Adrenal gland (tissue), 19 donors: ENCODE results near the gene IPO7. TPM values are rescaled to one million over a fixed set of nuclear protein-coding genes. Genes with fewer than 3 reads are reported as not detected.
A peak's percentile ranks its signal among the peaks of the same experiment; 100 is the strongest.

Experiments used
- DNase-seq, 7 donors: peaks; one replicate each; pipeline ENCODE4 v3.0.0-alpha.2; 2019 to 2020
- H3K27ac ChIP-seq, 5 donors: fragments of 200-600 bp; sonication (generic) in 4 of 5; 1 replicate in 3 of 5; 2 replicates in 2 of 5; pipeline versions ENCODE4 v1.5.1 to v1.8.0; 2016 to 2020; ENCODE audit warnings: mild to moderate bottlenecking in 1 of 5
- H3K27me3 ChIP-seq: fragments of 200-600 bp; 2 replicates; pipeline ENCODE4 v1.8.0; 2021
- H3K36me3 ChIP-seq, 2 donors: fragments of 200-600 bp; replicated peaks in 1 of 2; 1 replicate in 1 of 2; 2 replicates in 1 of 2; pipeline versions ENCODE4 v1.5.1 to v1.8.0; 2018 to 2022
- H3K4me1 ChIP-seq, 2 donors: fragments of 200-600 bp; replicated peaks in 1 of 2; 1 replicate in 1 of 2; 2 replicates in 1 of 2; pipeline versions ENCODE4 v1.5.1 to v1.8.0; 2018 to 2021
- H3K4me3 ChIP-seq, 4 donors: fragments of 200-600 bp; sonication (generic) in 3 of 4; one replicate each; pipeline ENCODE4 v1.5.1; 2016 to 2018
- H3K9me3 ChIP-seq, 3 donors: fragments of 200-600 bp; sonication (generic) in 1 of 3; replicated peaks in 1 of 3; 1 replicate in 2 of 3; 2 replicates in 1 of 3; pipeline versions ENCODE4 v1.5.1 to v1.8.0; 2016 to 2021
- POLR2A ChIP-seq, 2 donors: fragments of 450-650 bp; IDR thresholded peaks; one replicate each; pipeline ENCODE4 v1.6.1; 2017; ENCODE audit warnings: antibody characterized with exemption in 2 of 2, mild to moderate bottlenecking in 2 of 2, moderate library complexity in 1 of 2
- WGBS, 4 donors: extraction: QIAGEN DNeasy Blood & Tissue Kit in 2 of 4; methylation state at CpG; one replicate each; pipeline versions ENCODE4 v1.1.5 to v1.1.7; 2013 to 2017; 5-methylcytosine and 5-hydroxymethylcytosine counted together
- intact Hi-C, 2 donors: fragments of 100-400 bp; cut with DNase I; formaldehyde crosslinking; loops; one replicate each; pipeline versions ENCODE4 v1.14.1 to v1.15.0; 2022 to 2023
- long read RNA-seq, 10 donors: library from polyadenylated mRNA in 3 of 10; unstranded in 2 of 10; stranded (forward) in 1 of 10; transcript quantifications; one replicate each; pipeline ENCODE4 v2.0.0 and lab custom pipeline, GENCODE V29; 2021 to 2026
- polyA plus RNA-seq, 3 donors: library from polyadenylated mRNA; stranded (reverse); fragments of 200-250 nt in 2 of 3; fragments of 350-450 nt in 1 of 3; fragmentation: Illumina TruSeq in 1 of 3; extraction: RNeasy Lipid Tissue Mini Kit (QIAGEN cat#74804) in 1 of 3; gene quantifications; one replicate each; pipeline ENCODE4 v1.2.3, GENCODE V29; 2013 to 2014
- total RNA-seq, 9 donors: library from RNA; depleted of rRNA in 4 of 9; stranded (reverse); fragments of >200 nt in 4 of 9; fragments of 120-200 nt in 1 of 9; fragmentation: NEBNext Ultra II Directional in 1 of 9; extraction: Animal tissue kit (Norgen Biotek cat#: 25700) in 1 of 9; gene quantifications; one replicate each; pipeline versions ENCODE4 v1.1.0 to v1.2.4, GENCODE V29; 2013 to 2023
- TF ChIP-seq, protein P1 (sequence below), 6 experiments: fragments of 450-650 bp in 4 of 6; fragments of 200-600 bp in 2 of 6; sonication (generic) in 1 of 6; IDR thresholded peaks; 1 replicate in 5 of 6; 2 replicates in 1 of 6; pipeline versions ENCODE4 v1.5.1 to v1.8.0; 2016 to 2021; ENCODE audit warnings: antibody characterized with exemption in 6 of 6, mild to moderate bottlenecking in 2 of 6, moderate library complexity in 1 of 6
- donor health status: healthy with polysubstance abuse.
- donor health status: Bipolar disorder and iron deficiency.
- donor health status: DM: yes; HTN: yes; CAD: no.
- donor health status: DM: no; HTN: no; CAD: no.
- donor health status: DM: no; HTN: no; CAD: no.
- donor health status: DM: yes; HTN: yes; CAD: no.

IPO7 gene
- total RNA-seq = 100 to 1,000 TPM in 2 of 9 donors, 10 to 100 TPM in 7; 39.5 to 125 (median 78.2) TPM
- 100 to 1,000 TPM in 1 of 3 donors, 10 to 100 TPM in 2; 16.5 to 132 (median 33.4) TPM for polyA plus RNA-seq
- long read RNA-seq, donor 1, full-length matches to known transcripts = 6 of 11 reads
- long read RNA-seq, donor 1, partial matches to known transcripts = 5 of 11 reads
- long read RNA-seq, donor 1, other reads (novel, unspliced or antisense) = 0 of 11 reads
- long read RNA-seq, donor 2, full-length matches to known transcripts = 2 of 14 reads
- long read RNA-seq, donor 2, partial matches to known transcripts = 12 of 14 reads
- long read RNA-seq, donor 2, other reads (novel, unspliced or antisense) = 0 of 14 reads
- long read RNA-seq, donor 3, full-length matches to known transcripts = 8 of 44 reads
- long read RNA-seq, donor 3, partial matches to known transcripts = 36 of 44 reads
- long read RNA-seq, donor 3, other reads (novel, unspliced or antisense) = 0 of 44 reads
- long read RNA-seq, donor 4, partial matches to known transcripts = 1 of 3 reads
- long read RNA-seq, donor 4, other reads (novel, unspliced or antisense) = 2 of 3 reads
- long read RNA-seq, donor 5, partial matches to known transcripts = 0 of 5 reads
- long read RNA-seq, donor 5, other reads (novel, unspliced or antisense) = 5 of 5 reads
- long read RNA-seq, donor 6, full-length matches to known transcripts = 1 of 7 reads
- long read RNA-seq, donor 6, partial matches to known transcripts = 3 of 7 reads
- long read RNA-seq, donor 6, other reads (novel, unspliced or antisense) = 3 of 7 reads
- long read RNA-seq, donor 7, full-length matches to known transcripts = 1 of 1 reads
- long read RNA-seq, donor 7, partial matches to known transcripts = 0 of 1 reads
- long read RNA-seq, donor 7, other reads (novel, unspliced or antisense) = 0 of 1 reads
- long read RNA-seq, donor 8, full-length matches to known transcripts = 4 of 17 reads
- long read RNA-seq, donor 8, partial matches to known transcripts = 13 of 17 reads
- long read RNA-seq, donor 8, other reads (novel, unspliced or antisense) = 0 of 17 reads
- long read RNA-seq, donor 9, full-length matches to known transcripts = 5 of 5 reads
- long read RNA-seq, donor 9, partial matches to known transcripts = 0 of 5 reads
- long read RNA-seq, donor 9, other reads (novel, unspliced or antisense) = 0 of 5 reads
- long read RNA-seq, donor 10, full-length matches to known transcripts = 2 of 2 reads
- long read RNA-seq, donor 10, partial matches to known transcripts = 0 of 2 reads
- long read RNA-seq, donor 10, other reads (novel, unspliced or antisense) = 0 of 2 reads

DNA sequence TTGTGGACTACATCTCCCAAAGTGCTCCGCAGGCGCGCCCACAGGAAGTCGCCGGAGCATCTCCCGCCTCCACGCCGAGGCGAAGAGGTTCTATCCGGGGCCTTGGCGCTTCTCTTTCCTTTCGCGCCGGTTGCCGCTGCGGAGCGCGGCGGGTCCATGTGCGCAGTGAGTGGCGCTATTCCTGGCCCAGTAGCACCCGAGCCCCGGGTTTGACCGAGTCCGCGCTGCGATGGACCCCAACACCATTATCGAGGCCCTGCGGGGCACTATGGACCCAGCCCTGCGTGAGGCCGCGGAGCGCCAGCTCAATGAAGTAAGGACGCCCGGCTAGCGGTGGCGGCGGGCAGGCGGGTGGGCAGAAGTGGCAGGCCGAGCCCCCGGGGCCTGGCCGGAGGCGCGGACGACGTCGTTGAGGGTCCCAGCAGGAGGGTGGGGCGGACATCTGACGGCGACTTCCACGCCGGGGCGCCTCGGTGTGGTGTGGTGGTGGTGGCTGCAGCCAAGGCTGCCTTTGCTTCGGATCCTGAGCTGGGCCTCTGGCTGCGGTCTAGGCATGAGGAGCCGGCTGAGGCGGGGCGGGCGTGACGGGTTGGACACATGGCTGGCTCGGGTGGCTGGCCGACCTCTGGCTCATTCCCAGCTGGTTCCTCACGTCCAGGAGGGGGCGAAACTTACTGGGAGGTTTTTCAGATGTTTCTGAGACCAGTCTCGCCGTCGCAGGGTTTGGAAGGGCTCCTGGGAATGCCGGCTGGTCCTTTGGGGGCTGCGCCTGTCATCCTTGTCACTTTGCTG is at the start of gene IPO7:
Gene IPO7, plus strand, starts transcription at position 118 of the 792 bp plus-strand sequence. Its CDS starts 112 bp downstream, at position 230.
- peaks cover 12 to 22% of the 10 kb centered on the region in 2 donors for H3K4me1 ChIP-seq
- peak within 1 kb of the TSS; percentile 21 to 84 (median 60) for H3K4me3 ChIP-seq
- H3K27ac ChIP-seq = peak within 1 kb of the TSS; percentile 87 to 98 (median 95)
- H3K9me3 ChIP-seq = no peaks in the 10 kb centered on the region
- 0% methylated on average over 3 to 70 of the region's 70 CpGs for WGBS, 4 donors
- DNase-seq = peak; percentile 89 to 95 (median 92)
- no peaks in the 10 kb centered on the region for H3K36me3 ChIP-seq
- intact Hi-C loops = no loop called here
- TF ChIP-seq, protein P1, sequence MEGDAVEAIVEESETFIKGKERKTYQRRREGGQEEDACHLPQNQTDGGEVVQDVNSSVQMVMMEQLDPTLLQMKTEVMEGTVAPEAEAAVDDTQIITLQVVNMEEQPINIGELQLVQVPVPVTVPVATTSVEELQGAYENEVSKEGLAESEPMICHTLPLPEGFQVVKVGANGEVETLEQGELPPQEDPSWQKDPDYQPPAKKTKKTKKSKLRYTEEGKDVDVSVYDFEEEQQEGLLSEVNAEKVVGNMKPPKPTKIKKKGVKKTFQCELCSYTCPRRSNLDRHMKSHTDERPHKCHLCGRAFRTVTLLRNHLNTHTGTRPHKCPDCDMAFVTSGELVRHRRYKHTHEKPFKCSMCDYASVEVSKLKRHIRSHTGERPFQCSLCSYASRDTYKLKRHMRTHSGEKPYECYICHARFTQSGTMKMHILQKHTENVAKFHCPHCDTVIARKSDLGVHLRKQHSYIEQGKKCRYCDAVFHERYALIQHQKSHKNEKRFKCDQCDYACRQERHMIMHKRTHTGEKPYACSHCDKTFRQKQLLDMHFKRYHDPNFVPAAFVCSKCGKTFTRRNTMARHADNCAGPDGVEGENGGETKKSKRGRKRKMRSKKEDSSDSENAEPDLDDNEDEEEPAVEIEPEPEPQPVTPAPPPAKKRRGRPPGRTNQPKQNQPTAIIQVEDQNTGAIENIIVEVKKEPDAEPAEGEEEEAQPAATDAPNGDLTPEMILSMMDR (IDR thresholded peaks at IDR 0.05) = peak in 3 of 6 experiments; percentile 20 to 33 (median 30)
- peak; percentile 66 to 81 for TF ChIP-seq POLR2A (IDR thresholded peaks at IDR 0.05)
- no peaks in the 10 kb centered on the region for H3K27me3 ChIP-seq

DNA sequence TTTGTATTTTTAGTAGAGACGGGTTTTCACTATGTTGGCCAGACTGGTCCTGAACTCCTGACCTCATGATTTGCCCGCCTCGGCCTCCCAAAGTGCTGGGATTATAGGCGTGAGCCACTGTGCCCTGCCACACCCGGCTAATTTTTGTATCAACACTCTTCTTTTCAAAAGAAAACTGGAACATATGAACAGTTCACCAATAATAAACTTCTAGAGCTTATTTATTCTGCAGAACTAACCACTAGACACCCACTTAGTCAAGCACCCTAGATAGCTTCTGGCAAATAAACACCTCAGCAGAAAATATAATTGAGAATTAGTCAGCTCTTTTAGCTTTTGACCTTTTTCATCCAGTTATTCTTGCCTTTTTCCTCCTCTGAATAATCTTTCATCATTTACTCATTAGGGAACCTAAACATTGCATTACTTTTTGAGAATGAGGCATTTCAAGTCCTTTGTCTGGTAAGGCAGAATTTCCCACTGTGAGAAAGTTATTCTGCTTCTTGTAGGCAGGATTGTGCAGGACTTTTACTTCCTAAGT is 42.7 kb upstream of the IPO7 start:
- 59 to 67% (median 59%) methylated on average over 5 of the region's 5 CpGs for WGBS, 4 donors

DNA sequence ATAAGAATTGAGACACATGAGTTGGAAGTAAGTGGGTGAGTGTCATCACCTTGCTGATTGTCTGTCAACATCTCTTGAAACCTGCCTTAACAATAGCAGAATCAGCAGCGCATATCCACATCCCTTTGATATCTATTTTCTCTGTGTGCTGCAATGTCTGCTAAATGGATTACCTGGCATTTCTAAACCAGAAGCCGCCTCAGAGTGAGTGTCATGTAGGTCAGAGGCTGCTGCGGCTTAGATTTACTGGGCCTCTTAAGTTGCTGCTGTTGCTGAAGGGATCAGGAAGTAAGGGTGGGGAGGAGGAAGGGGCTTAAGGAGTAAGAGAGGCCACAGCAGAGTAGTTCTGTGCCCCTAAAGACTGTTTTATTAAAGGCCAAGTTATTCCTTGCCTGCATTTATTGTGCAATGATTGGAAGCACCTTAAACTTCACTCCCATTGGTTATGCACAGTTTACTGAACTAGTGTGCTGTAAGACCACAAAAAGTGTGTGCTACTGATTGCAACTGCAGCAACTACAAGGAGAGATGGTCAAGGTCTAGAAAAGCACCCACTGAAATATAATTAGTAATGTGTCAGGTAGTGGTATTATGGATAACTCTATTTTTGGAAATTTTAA is 40.3 kb upstream of the IPO7 start:
- H3K27me3 ChIP-seq = no peaks in the 10 kb centered on the region
- no peaks in the 10 kb centered on the region for H3K36me3 ChIP-seq
- WGBS, 4 donors = 62 to 75% (median 69%) methylated on average over 3 of the region's 3 CpGs
- H3K4me3 ChIP-seq = no peak overlapping the region
- no peaks in the 10 kb centered on the region for H3K4me1 ChIP-seq
- no peak for TF ChIP-seq POLR2A (IDR thresholded peaks at IDR 0.05)
- TF ChIP-seq, protein P1 (IDR thresholded peaks at IDR 0.05) = no peak
- H3K27ac ChIP-seq = no peak overlapping the region
- H3K9me3 ChIP-seq = no peaks in the 10 kb centered on the region
- DNase-seq = no peak
- intact Hi-C loops = no loop called here

More for the DNA sequence above, 42.7 kb upstream of the IPO7 start:
- no peak for DNase-seq
- Histone ChIP-seq H3K36me3 (no peaks in the 10 kb centered on the region), H3K27me3 (no peaks in the 10 kb centered on the region), H3K4me1 (no peaks in the 10 kb centered on the region), H3K4me3 (no peak overlapping the region), H3K9me3 (no peaks in the 10 kb centered on the region), H3K27ac (no peak overlapping the region)
- no peak for TF ChIP-seq POLR2A (IDR thresholded peaks at IDR 0.05)
- TF ChIP-seq, protein P1 (IDR thresholded peaks at IDR 0.05) = no peak
- intact Hi-C loops = no loop called here
